Right kidney (tissue), 1 donor: ENCODE results near the gene KCNAB3.

Source experiments
- DNase-seq: peaks from one replicate; pipeline ENCODE4 v3.0.0-alpha.2; 2016

Gene KCNAB3

GRCh38 chr17:7940743-7941142 lies 11.1 kb upstream of the KCNAB3 start:
- DNase-seq: no peak

- no peak for DNase-seq
Observed at GRCh38 chr17:7940034-7940433, 10.4 kb upstream of the KCNAB3 start.

- no peak for DNase-seq
Observed at GRCh38 chr17:7935859-7936258, 6.2 kb upstream of the KCNAB3 start.

GRCh38 chr17:7932949-7933348 lies 3.3 kb upstream of the KCNAB3 start:
- DNase-seq: peak; percentile 64

- DNase-seq: no peak
Observed at GRCh38 chr17:7932483-7932891, 2.8 kb upstream of the KCNAB3 start.

GRCh38 chr17:7931709-7932482 lies 2.2 kb upstream of the KCNAB3 start, which contains the start of the genes CNTROB and TRAPPC1:
Gene CNTROB (plus strand): TSS chr17:7932206. CDS start chr17:7933080, 874 bp downstream.
Gene TRAPPC1 (minus strand): TSS chr17:7931946. CDS start chr17:7931829, 117 bp downstream.
- peak; percentile 89 for DNase-seq

- DNase-seq: no peak
Observed at GRCh38 chr17:7930841-7931631, 1.4 kb upstream of the KCNAB3 start.

- DNase-seq: no peak
Observed at GRCh38 chr17:7927596-7927995, 2.1 kb downstream of the KCNAB3 start.

GRCh38 chr17:7922845-7923628 lies 6.6 kb downstream of the KCNAB3 start:
- DNase-seq: peak; percentile 83

- no peak for DNase-seq
Observed at GRCh38 chr17:7922269-7922844, 7.3 kb downstream of the KCNAB3 start.

- DNase-seq: no peak
Observed at GRCh38 chr17:7916808-7917207, 12.8 kb downstream of the KCNAB3 start.

GRCh38 chr17:7916385-7916682 lies 13.3 kb downstream of the KCNAB3 start:
- no peak for DNase-seq

- DNase-seq: peak; percentile 98
Observed at GRCh38 chr17:7915611-7916384, 13.9 kb downstream of the KCNAB3 start, which contains the start of gene RNF227. Gene RNF227 (minus strand): TSS chr17:7916289. CDS start chr17:7916195, 94 bp downstream.

- no peak for DNase-seq
Observed at GRCh38 chr17:7915179-7915610, 14.5 kb downstream of the KCNAB3 start.

- no peak for DNase-seq
Observed at GRCh38 chr17:7912927-7913524, 16.6 kb downstream of the KCNAB3 start.

- no peak for DNase-seq
Observed at GRCh38 chr17:7911116-7911515, 18.5 kb downstream of the KCNAB3 start.

- no peak for DNase-seq
Observed at GRCh38 chr17:7910711-7911110, 18.9 kb downstream of the KCNAB3 start.

GRCh38 chr17:7910281-7910680 lies 19.4 kb downstream of the KCNAB3 start:
- no peak for DNase-seq

GRCh38 chr17:7909089-7909488 lies 20.6 kb downstream of the KCNAB3 start:
- DNase-seq: no peak

GRCh38 chr17:7903154-7904103 lies 26.2 kb downstream of the KCNAB3 start:
- DNase-seq: no peak
